Measurements from ENCODE around the gene SOX6.
"Not testable (repeated sequence)": the region's sequence is repeated elsewhere in the genome, so short reads cannot be mapped to it uniquely, and the experiment has no call there.

Gene SOX6

GRCh38 chr11:16149476-16149875 is 206.9 kb downstream of the SOX6 start:
- no peak for DNase-seq (ENCODE audit: low spot score)

- DNase-seq (ENCODE audit: low spot score) = no peak
Observed at GRCh38 chr11:16148301-16148931, 207.9 kb downstream of the SOX6 start.

- DNase-seq (ENCODE audit: low spot score) = not testable (repeated sequence)
Observed at GRCh38 chr11:16146980-16147379, 209.4 kb downstream of the SOX6 start.

GRCh38 chr11:16141614-16142013 is 214.7 kb downstream of the SOX6 start:
- not testable (repeated sequence) for DNase-seq (ENCODE audit: low spot score)

GRCh38 chr11:16141162-16141561 is 215.2 kb downstream of the SOX6 start:
- DNase-seq (ENCODE audit: low spot score) = not testable (repeated sequence)

GRCh38 chr11:16136792-16137390 is 219.5 kb downstream of the SOX6 start:
- DNase-seq (ENCODE audit: low spot score) = no peak

GRCh38 chr11:16133867-16134266 is 222.5 kb downstream of the SOX6 start:
- no peak for DNase-seq (ENCODE audit: low spot score)

GRCh38 chr11:16127732-16128131 is 228.6 kb downstream of the SOX6 start:
- no peak for DNase-seq (ENCODE audit: low spot score)

GRCh38 chr11:16126362-16126761 is 230.0 kb downstream of the SOX6 start:
- no peak for DNase-seq (ENCODE audit: low spot score)

- DNase-seq (ENCODE audit: low spot score) = no peak
Observed at GRCh38 chr11:16125796-16126195, 230.6 kb downstream of the SOX6 start.

- no peak for DNase-seq (ENCODE audit: low spot score)
Observed at GRCh38 chr11:16124390-16124789, 232.0 kb downstream of the SOX6 start.

GRCh38 chr11:16121853-16122252 is 234.5 kb downstream of the SOX6 start:
- DNase-seq (ENCODE audit: low spot score) = no peak

- DNase-seq (ENCODE audit: low spot score) = no peak
Observed at GRCh38 chr11:16120008-16120407, 236.3 kb downstream of the SOX6 start.

GRCh38 chr11:16117989-16118756 is 238.2 kb downstream of the SOX6 start:
- no peak for DNase-seq (ENCODE audit: low spot score)

- no peak for DNase-seq (ENCODE audit: low spot score)
Observed at GRCh38 chr11:16114978-16115871, 241.1 kb downstream of the SOX6 start.

GRCh38 chr11:16114431-16114830 is 241.9 kb downstream of the SOX6 start:
- no peak for DNase-seq (ENCODE audit: low spot score)

GRCh38 chr11:16111690-16112089 is 244.7 kb downstream of the SOX6 start:
- DNase-seq (ENCODE audit: low spot score) = no peak

GRCh38 chr11:16110886-16111285 is 245.5 kb downstream of the SOX6 start:
- no peak for DNase-seq (ENCODE audit: low spot score)

GRCh38 chr11:16099343-16099900 is 256.9 kb downstream of the SOX6 start:
- DNase-seq (ENCODE audit: low spot score) = no peak

GRCh38 chr11:16098526-16099205 is 257.7 kb downstream of the SOX6 start:
- no peak for DNase-seq (ENCODE audit: low spot score)

GRCh38 chr11:16097543-16097942 is 258.8 kb downstream of the SOX6 start:
- DNase-seq (ENCODE audit: low spot score) = no peak

Data from LoVo (cell line).